Measurements from ENCODE around the gene CFAP43.

CFAP43 gene, protein sequence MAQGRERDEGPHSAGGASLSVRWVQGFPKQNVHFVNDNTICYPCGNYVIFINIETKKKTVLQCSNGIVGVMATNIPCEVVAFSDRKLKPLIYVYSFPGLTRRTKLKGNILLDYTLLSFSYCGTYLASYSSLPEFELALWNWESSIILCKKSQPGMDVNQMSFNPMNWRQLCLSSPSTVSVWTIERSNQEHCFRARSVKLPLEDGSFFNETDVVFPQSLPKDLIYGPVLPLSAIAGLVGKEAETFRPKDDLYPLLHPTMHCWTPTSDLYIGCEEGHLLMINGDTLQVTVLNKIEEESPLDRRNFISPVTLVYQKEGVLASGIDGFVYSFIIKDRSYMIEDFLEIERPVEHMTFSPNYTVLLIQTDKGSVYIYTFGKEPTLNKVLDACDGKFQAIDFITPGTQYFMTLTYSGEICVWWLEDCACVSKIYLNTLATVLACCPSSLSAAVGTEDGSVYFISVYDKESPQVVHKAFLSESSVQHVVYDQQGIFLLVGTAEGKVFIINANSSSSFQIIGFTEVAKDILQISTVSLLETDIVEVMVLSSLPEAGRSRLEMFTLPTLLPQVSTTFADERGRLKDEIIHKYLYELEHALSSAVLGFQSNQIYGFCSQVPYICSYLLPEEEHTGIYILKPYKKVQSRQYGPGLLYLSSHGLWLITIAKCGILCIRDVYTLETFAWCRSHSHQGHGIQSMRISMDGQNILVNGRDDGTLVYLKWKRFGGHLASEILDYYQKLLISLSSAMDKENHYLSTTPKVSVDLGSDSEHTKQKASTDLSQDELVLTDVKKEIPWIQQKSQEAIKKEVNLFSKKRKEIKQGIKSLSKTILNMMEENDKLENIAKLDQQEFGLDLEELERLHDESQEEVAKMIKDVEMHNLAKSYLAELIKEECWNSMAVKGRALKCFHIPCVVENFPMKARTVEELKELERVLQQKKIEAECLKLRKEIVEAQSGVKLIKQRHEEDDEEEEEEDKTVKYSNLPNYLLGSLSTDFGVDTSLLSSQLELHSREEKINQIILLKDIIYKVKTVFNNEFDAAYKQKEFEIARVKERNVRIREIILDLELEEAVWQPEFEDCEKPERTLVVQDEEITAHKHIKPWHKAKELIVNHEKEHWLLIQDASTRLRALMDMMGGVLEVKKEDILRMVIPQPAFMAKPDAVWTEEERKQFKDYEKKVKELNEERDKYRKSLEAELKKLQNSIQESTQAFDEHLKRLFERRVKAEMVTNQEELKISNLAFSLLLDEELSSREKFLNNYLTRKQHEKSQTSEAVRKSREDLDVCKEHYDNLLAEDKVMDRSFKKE (N-terminal part only)

GRCh38 chr10:104231784-104232612, at the start of gene CFAP43:
Gene CFAP43 (minus strand): TSS chr10:104232364. CDS start chr10:104232246, 118 bp downstream.
- DNase-seq, result peak; percentile 98

DNA sequence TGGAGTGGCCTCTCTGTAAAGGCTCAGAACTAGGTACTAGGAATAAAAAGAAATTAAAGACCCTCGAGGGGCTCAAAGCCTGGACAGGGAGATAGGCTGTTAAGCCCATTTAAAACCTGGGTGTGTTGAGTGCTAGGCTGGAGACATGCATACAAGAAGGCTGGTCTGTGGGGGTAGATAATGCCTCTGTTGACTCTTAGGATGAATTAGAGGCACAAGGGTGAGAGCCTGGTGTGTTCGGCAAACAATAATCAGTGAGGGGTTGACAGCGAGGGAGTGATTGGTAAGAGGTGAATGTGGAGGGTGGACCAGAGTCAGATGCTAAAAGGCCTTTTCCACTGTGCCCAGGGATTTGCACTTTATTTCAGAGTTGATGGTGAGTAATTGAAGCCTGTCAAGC, 49.5 kb upstream of the CFAP43 start:
- no peak for DNase-seq

- no peak for DNase-seq
These were observed 47.5 kb upstream of the CFAP43 start for GRCh38 chr10:104279550-104280259.

DNA sequence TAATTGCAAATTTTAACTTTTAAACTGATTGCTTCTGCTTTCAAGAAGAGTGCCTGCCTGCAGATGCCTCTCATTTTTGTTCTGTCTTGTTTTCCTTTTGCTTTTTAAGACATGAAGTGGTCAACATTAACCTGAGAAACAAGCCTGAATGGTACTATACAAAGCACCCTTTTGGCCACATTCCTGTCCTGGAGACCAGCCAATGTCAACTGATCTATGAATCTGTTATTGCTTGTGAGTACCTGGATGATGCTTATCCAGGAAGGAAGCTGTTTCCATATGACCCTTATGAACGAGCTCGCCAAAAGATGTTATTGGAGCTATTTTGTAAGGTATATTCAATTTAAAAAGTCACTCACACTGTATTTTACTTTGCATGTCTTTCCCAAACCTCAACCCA, 45.6 kb upstream of the CFAP43 start:
- no peak for DNase-seq

GRCh38 chr10:104276192-104276591, 44.0 kb upstream of the CFAP43 start:
- DNase-seq, result no peak

- DNase-seq, result peak; percentile 31
These were observed 42.9 kb upstream of the CFAP43 start for GRCh38 chr10:104274762-104275721.

DNA sequence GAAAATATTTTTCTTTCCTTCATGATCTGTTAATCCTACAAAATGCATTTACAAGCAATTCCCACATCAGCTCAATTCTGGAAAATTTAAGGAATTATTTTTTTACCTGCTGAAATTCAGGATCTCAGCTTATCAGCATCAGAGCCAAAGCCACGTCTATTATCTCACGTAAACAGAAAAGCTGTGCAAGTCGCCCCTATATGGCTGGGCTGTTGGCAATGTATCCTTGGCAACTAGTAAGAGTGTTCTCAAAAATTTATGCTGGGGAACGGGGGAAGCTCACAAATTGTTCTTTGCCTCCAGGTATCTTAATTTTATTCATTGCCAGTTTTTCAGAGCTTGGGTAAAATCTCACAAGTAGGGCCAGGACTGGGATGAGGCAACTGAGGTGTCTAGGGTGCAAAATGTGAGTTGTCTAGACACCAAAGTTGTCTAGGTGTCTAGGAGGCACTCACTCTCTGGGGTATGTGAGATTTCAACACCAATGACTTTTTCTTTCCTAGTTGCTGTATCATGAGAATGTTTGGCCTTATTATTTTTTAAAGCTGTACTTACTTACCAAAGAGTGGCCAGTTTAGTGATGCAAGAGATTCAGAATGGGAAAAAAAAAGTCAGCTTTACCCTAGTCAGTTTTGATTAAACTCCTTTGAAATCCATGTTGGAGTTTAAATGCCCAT, 41.9 kb upstream of the CFAP43 start:
- DNase-seq, result no peak

DNA sequence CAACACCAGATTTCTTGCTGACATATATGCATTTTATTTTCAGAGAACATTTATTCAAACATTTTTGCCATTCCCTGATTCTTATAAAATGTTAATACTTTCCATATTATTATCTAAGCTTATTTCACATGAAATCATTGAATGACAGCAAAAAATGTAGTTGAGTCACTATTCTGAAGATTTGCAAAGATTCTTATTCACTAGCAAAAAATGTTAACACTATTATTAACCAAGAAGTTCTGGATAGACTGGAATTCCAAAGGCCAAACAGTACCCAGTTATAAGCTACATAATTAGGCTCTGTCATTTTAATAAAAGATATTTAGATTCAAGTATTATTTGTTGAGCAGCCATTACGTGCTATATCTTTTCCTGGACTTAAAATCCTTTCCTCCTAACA, 41.1 kb upstream of the CFAP43 start:
- DNase-seq, result no peak

DNA sequence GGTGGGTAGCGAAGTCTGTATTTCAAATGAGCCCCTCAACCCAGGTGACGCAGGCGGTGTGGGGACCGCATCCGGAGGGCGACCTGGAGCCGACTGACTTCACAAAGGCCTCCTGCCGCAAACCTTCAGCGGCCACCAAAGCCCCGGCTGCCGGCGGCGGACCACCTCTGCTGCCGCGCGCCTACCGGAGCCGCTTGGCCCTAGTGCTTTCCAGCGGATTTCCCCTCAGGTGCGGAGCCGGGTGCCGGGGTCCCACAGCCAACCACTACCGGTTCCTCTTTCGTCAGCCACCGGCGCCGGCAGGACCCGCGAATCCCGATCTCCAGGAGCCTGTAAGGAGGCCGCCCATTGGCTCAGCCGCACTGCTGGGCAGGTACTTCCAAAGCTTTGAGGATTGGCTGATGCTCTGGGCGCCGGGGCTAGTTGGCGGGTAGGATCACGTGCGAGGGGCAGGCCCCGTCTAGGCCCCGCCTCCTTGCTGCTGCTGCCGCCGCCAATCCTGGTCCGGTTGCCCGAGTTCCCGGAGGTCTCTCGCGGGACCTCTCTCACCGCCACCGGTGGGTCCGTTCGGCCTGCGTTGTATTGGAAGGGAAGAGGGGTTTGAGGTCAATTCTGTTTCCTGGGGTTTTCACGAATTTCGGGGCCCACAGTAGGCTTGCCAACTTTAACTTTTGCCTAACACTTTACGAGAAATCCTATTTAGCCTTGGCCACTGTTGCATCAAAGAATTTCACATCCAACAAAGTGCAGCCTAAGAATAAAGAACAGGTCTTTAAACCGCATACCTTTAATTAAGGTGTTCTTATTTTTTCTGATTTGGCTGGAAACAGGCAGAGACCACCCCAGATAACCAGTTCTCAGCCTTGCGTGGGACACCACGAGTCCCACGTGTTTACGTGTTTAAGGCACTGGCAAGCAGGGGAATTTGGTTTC, 36.8 kb upstream of the CFAP43 start, which contains the start of gene GSTO2:
Gene GSTO2, plus strand, starts transcription at position 472 of the 933 bp plus-strand sequence. CDS start 5,732 bp downstream, outside the sequence.
- peak; percentile 99 for DNase-seq

- DNase-seq, result no peak
These were observed 36.2 kb upstream of the CFAP43 start for GRCh38 chr10:104268405-104268712.

DNA sequence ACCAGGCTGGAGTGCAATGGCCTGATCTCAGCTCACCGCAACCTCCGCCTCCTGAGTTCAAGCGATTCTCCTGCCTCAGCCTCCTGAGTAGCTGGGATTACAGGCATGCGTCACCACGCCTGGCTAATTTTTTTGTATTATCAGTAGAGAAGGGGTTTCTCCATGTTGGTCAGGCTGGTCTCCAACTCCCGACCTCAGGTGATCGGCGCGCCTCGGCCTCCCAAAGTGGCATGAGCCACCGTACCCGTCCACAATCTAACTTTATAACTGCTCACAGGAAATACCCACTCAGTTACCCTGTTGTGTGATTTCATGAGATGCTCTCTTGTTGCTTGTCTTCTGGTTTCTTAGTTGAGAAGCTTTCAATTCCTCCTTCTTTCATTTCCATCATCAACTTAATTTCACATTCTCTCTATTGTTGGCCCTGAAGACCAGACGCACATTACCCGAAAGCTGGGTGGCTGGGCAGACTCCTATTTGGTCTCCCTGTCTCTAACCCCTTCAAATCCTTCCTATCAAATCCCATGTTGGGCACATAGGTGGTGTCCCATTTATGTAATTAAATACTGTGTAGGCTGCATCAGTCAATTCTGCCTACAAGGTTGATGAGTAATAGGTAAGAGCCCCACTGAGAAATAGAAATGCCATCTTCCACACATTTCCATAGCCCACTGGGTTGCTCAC, 35.7 kb upstream of the CFAP43 start:
- DNase-seq, result no peak

GRCh38 chr10:104264783-104265182, 32.6 kb upstream of the CFAP43 start:
- DNase-seq, result no peak

DNA sequence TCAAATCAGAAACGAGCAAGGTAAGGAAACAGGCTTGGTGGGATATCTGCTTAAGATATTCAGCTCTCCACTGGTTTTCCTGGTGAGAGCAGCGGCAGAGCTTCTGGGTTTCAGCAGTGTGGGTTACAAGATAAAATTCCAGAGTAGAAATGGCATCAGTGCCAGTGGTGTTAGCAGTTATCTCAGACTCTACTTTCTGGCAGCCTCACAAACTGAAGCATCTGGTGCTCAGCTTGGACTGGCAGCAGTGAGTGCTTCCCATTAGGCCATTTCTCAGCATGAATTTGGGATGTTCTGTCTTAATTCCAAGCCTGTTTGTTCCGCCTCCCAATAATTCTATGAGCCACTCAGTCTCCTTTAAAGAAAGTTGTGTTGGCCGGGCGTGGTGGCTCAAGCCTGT, 29.9 kb upstream of the CFAP43 start:
- DNase-seq, result no peak

- peak; percentile 42 for DNase-seq
These were observed 28.6 kb upstream of the CFAP43 start for GRCh38 chr10:104260775-104261115.

DNA sequence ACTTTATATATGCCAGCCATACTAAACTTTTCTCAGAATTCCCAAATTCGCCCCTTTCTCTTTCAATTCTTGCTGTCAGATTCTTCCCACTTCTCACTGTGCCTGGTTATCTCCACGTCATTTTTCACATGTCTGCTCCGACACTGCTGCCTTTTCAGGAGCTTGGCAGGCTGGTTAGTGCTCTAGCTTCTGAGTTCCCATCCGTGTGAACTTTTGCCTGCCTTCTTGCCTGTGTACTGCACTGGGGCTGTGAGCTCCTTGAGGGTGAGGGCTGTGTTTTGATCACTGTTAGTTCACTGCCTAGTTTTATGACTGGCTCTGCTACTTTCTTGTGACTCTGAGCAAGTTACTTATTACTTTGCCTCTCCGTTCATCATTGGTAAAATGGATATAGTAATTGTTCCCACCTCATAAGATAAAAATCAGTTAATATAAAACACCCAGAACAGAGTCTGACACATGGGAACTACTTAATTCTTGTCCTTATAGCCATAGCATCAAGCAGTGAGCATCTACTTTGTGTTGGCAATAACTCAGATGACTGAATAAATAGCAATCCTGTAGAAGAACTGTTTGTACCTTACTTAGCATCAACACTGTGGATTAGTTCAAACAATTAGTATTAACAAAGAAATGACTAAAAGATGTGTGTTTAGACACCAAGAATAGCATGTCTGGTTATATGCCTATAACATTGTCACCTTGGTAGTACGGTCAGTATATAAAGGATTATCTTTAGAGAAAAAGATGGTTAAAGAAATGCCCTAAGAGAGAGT, 28.0 kb upstream of the CFAP43 start:
- DNase-seq, result peak; percentile 21

- no peak for DNase-seq
These were observed 27.3 kb upstream of the CFAP43 start for GRCh38 chr10:104259456-104259855.

GRCh38 chr10:104258209-104258608, 26.0 kb upstream of the CFAP43 start:
- DNase-seq, result no peak
